ENCODE measurements around the gene NCK2.

DNA sequence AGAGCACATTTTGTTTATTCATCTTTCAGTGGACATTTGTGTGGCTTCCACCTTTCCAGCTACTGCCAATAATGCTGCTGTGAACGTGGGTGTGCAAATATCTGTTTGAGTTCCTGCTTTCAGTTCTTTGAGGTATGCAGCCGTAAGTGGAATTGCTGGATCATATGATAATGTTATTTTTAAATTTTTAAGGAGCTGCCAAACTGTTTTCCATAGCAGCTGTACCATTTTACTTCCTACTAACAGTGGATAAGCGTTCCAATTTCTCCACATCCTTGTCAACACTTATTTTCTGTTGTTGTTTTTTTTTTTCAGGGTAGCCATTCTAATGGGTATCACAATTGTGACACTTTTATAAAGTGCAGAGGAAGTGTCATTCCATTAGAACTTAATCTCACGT is 162.5 kb downstream of the NCK2 start:
- TF ChIP-seq DDX20 (tag; IDR thresholded peaks at IDR 0.05; ENCODE audit: low read depth) (no peak), CHD2 (IDR thresholded peaks at IDR 0.05; ENCODE audit: low read depth, low read length) (no peak)

Data from K562 (cell line).